ENCODE measurements around the gene OVOL1. TPM values are rescaled to one million over a fixed set of nuclear protein-coding genes. Genes with fewer than 3 reads are reported as not detected.
A peak's percentile ranks its signal among the peaks of the same experiment; 100 is the strongest.

OVOL1 gene
- total RNA-seq, 4 donors from 2014 or later: 14.9 to 33.2 (median 29.8) TPM

DNA sequence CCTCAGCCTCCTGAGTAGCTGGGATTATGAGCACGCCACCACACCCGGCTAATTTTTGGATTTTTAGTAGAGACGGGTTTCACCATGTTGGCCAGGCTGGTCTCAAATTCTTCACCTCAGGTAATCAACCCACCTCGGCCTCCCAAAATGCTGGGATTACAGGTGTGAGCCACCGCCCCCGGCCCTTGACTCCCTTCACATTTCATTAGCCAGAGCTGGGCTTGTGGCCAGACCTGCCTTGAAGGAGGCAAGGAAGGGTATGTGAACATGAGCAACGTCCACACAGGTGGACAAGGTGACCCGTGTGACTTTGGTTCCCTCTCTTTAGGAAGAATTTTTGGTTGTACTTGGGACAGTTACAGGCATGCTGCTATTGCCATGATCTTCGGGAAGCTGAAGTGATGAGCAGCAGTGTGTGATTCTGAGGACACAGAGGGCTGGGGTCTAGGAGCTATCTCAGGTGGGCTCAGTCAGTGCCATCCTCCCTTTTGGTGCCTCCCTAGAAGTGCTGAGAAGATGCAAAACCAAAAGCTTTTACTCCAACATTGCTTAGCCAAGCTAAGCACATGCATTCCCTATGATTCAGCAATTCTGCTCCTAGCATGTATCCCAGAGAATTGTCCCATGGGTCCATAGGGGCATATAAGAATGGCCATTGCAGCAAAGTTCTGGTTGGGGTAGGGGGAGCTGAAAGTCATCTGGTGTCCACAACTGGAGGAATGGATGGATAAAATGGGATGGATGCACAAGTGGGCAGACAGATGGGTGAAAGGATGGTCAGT, 12.1 kb upstream of the OVOL1 start:
- H3K27me3 ChIP-seq: no peaks in the 10 kb centered on the region
- peak overlapping the region in 1 of 4 donors; percentile 5 for H3K27ac ChIP-seq
- no peaks in the 10 kb centered on the region for H3K9me3 ChIP-seq
- peak in 1 of 3 donors; percentile 34 for DNase-seq
- H3K36me3 ChIP-seq: peaks cover 0 to 22% (median 0%) of the 10 kb centered on the region in 3 donors
- no peak overlapping the region for H3K4me3 ChIP-seq
- no peak for TF ChIP-seq POLR2A (IDR thresholded peaks at IDR 0.05)
- TF ChIP-seq, protein P1, sequence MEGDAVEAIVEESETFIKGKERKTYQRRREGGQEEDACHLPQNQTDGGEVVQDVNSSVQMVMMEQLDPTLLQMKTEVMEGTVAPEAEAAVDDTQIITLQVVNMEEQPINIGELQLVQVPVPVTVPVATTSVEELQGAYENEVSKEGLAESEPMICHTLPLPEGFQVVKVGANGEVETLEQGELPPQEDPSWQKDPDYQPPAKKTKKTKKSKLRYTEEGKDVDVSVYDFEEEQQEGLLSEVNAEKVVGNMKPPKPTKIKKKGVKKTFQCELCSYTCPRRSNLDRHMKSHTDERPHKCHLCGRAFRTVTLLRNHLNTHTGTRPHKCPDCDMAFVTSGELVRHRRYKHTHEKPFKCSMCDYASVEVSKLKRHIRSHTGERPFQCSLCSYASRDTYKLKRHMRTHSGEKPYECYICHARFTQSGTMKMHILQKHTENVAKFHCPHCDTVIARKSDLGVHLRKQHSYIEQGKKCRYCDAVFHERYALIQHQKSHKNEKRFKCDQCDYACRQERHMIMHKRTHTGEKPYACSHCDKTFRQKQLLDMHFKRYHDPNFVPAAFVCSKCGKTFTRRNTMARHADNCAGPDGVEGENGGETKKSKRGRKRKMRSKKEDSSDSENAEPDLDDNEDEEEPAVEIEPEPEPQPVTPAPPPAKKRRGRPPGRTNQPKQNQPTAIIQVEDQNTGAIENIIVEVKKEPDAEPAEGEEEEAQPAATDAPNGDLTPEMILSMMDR (IDR thresholded peaks at IDR 0.05): no peak
- peaks cover 0 to 16% (median 6%) of the 10 kb centered on the region in 4 donors for H3K4me1 ChIP-seq

DNA sequence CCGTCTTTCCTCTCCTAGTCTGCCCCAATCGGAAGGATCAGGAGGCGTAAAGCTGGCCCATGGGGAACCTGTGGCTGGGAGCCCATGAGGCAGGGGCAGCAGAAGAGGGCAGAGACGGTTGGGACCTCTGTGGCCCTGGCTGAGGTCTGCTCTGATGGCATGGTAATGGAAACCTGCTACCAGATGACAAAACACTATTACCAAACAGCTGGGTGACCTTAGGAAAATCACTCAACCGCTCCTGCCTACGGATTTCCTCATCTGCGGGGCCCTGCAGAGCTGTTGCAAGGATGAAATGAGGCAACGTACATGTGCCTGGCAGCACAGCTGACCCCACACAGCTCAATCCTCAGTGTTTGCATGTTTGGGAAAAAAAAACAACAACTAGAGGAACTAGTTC, 10.7 kb upstream of the OVOL1 start:
- Histone ChIP-seq H3K9me3 (no peaks in the 10 kb centered on the region), H3K36me3 (peaks cover 0 to 22% (median 0%) of the 10 kb centered on the region in 3 donors), H3K4me1 (peaks cover 0 to 17% (median 9%) of the 10 kb centered on the region in 4 donors), H3K4me3 (no peak overlapping the region), H3K27ac (peak overlapping the region in 1 of 4 donors; percentile 30), H3K27me3 (no peaks in the 10 kb centered on the region)
- TF ChIP-seq POLR2A (IDR thresholded peaks at IDR 0.05): no peak
- TF ChIP-seq, protein P1 (IDR thresholded peaks at IDR 0.05): no peak
- peak in 1 of 3 donors; percentile 45 for DNase-seq

DNA sequence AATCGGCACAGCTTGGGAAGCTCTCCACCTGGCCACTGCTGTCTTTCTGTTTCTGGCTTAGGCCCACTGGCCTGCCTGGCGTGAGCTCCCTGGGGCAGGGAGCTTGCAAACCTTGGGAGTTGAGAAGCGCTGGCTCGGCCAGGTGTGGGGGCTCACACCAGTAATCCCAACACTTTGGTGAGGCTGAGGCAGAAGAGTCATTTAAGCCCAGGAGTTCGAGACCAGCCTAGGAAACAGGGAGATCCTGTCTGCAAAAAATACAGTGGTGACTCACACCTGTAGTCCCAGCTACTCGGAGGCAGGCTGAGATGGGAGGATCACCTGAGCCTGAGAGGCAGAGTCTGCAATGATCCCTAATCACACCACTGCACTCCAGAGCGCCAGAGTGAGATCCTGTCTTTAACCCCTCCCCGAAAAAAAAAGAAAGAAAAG, 10.1 kb upstream of the OVOL1 start:
- peak in 1 of 3 donors; percentile 23 for DNase-seq
- Histone ChIP-seq H3K9me3 (no peaks in the 10 kb centered on the region), H3K36me3 (peaks cover 0 to 22% (median 0%) of the 10 kb centered on the region in 3 donors), H3K4me3 (no peak overlapping the region), H3K4me1 (peaks cover 0 to 19% (median 11%) of the 10 kb centered on the region in 4 donors), H3K27me3 (no peaks in the 10 kb centered on the region), H3K27ac (no peak overlapping the region)
- no peak for TF ChIP-seq POLR2A (IDR thresholded peaks at IDR 0.05)
- TF ChIP-seq, protein P1 (IDR thresholded peaks at IDR 0.05): no peak

DNA sequence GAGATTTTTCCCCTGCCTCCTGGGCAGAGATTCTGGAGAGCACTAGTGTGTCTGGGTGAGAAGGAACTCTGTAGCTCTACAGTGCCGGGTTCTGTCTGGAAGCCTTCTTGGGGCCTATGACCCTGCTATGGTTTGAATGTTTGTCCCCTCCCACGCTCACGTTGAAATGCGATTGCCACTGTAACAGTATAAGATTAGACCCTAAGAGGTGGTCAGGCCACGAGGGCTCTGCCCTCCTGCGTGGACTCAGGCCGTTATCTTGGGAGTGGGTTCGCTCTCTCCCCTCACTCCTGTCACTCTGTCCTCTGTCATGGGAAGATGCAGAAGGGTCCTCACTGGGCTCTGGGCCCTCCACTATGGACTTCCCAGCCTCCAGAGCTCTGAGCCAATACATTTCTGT, 9.6 kb upstream of the OVOL1 start:
- Histone ChIP-seq H3K27ac (no peak overlapping the region), H3K36me3 (peaks cover 0 to 22% (median 0%) of the 10 kb centered on the region in 3 donors), H3K9me3 (no peaks in the 10 kb centered on the region), H3K4me3 (no peak overlapping the region), H3K4me1 (peaks cover 0 to 19% (median 11%) of the 10 kb centered on the region in 4 donors), H3K27me3 (no peaks in the 10 kb centered on the region)
- DNase-seq: peak in 1 of 3 donors; percentile 23
- no peak for TF ChIP-seq POLR2A (IDR thresholded peaks at IDR 0.05)
- TF ChIP-seq, protein P1 (IDR thresholded peaks at IDR 0.05): no peak

DNA sequence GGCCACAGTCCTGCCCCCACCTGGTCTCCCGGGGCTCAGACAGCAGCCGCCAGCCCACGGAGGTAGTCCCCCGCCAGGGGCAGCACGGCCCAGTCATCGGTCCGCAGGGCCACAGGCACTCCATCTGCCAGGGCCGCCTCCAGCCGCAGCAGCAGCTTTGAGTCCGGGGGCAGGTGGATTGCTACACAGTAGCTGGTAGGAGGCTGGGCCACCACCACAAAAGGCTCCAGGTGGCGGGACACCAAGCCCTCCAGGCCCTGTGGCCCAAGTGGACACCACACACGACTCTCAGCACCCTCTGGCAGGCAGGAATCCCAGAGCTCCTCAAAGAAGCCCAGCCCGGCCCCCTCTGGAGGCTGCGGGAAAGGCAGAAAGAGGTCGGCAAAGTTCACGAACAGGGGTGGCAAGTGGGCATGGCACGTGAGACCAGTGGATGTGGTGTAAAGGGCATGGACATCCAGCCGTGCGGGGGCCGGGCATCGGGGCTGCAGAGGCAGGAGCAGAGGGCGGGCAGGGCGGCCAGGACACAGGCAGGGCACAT, 9.0 kb upstream of the OVOL1 start:
- Histone ChIP-seq H3K36me3 (peaks cover 0 to 22% (median 0%) of the 10 kb centered on the region in 3 donors), H3K9me3 (no peaks in the 10 kb centered on the region), H3K27ac (no peak overlapping the region), H3K4me1 (peaks cover 0 to 19% (median 11%) of the 10 kb centered on the region in 4 donors), H3K27me3 (no peaks in the 10 kb centered on the region), H3K4me3 (no peak overlapping the region)
- TF ChIP-seq, protein P1 (IDR thresholded peaks at IDR 0.05): no peak
- TF ChIP-seq POLR2A (IDR thresholded peaks at IDR 0.05): no peak
- peak in 1 of 3 donors; percentile 44 for DNase-seq

All from Peyer's patch (tissue), 4 donors.